ENCODE measurements around the gene MEP1A. TPM values are rescaled to one million over a fixed set of nuclear protein-coding genes. Genes with fewer than 3 reads are reported as not detected.
A peak's percentile ranks its signal among the peaks of the same experiment; 100 is the strongest.
"Not testable (repeated sequence)": the region's sequence is repeated elsewhere in the genome, so short reads cannot be mapped to it uniquely, and the experiment has no call there.

Gene MEP1A
- total RNA-seq, 2 donors from 2014 or later: not detected

GRCh38 chr6:46850792-46851191, 57.6 kb downstream of the MEP1A start:
- TF ChIP-seq CTCF (IDR thresholded peaks at IDR 0.05): no peak

GRCh38 chr6:46851576-46851975, 58.4 kb downstream of the MEP1A start:
- not testable (repeated sequence) for H3K4me1 ChIP-seq (ENCODE audit: control insufficient read depth in 1 of 2, low read depth in 2 of 2); DNase-seq (ENCODE audit: low spot score); H3K36me3 ChIP-seq; H3K4me3 ChIP-seq; H3K27ac ChIP-seq; H3K9me3 ChIP-seq; ATAC-seq (ENCODE audit: insufficient number of reproducible peaks, low FRiP score, low read depth); H3K27me3 ChIP-seq (replicated peaks; ENCODE audit: insufficient read depth)

More at GRCh38 chr6:46850792-46851191, 57.6 kb downstream of the MEP1A start:
- Histone ChIP-seq H3K4me1 (ENCODE audit: control insufficient read depth in 1 of 2, low read depth in 2 of 2) (peaks cover 0 to 3% of the 10 kb centered on the region in 2 donors), H3K4me3 (no peak overlapping the region), H3K9me3 (no peaks in the 10 kb centered on the region), H3K36me3 (no peaks in the 10 kb centered on the region), H3K27me3 (replicated peaks; ENCODE audit: insufficient read depth) (no peaks in the 10 kb centered on the region), H3K27ac (no peak overlapping the region)
- ATAC-seq (ENCODE audit: insufficient number of reproducible peaks, low FRiP score, low read depth): no peak
- DNase-seq (ENCODE audit: low spot score): no peak

- DNase-seq (ENCODE audit: low spot score); H3K4me1 ChIP-seq (ENCODE audit: control insufficient read depth in 1 of 2, low read depth in 2 of 2); H3K9me3 ChIP-seq; H3K27me3 ChIP-seq (replicated peaks; ENCODE audit: insufficient read depth); H3K4me3 ChIP-seq; ATAC-seq (ENCODE audit: insufficient number of reproducible peaks, low FRiP score, low read depth); H3K27ac ChIP-seq; H3K36me3 ChIP-seq: not testable (repeated sequence)
- TF ChIP-seq CTCF (IDR thresholded peaks at IDR 0.05): peak; percentile 66
Measured at GRCh38 chr6:46855966-46856365, 62.8 kb downstream of the MEP1A start.

- ATAC-seq (ENCODE audit: insufficient number of reproducible peaks, low FRiP score, low read depth): no peak
- TF ChIP-seq CTCF (IDR thresholded peaks at IDR 0.05): no peak
- no peak overlapping the region for H3K4me3 ChIP-seq
Measured at GRCh38 chr6:46862381-46862780, 69.2 kb downstream of the MEP1A start.

GRCh38 chr6:46863791-46864190, 70.6 kb downstream of the MEP1A start:
- no peak overlapping the region for H3K4me3 ChIP-seq
- H3K36me3 ChIP-seq: no peaks in the 10 kb centered on the region
- DNase-seq (ENCODE audit: low spot score): no peak
- no peak for TF ChIP-seq CTCF (IDR thresholded peaks at IDR 0.05)
- no peak for ATAC-seq (ENCODE audit: insufficient number of reproducible peaks, low FRiP score, low read depth)
- H3K27ac ChIP-seq: no peak overlapping the region
- no peaks in the 10 kb centered on the region for H3K4me1 ChIP-seq (ENCODE audit: control insufficient read depth in 1 of 2, low read depth in 2 of 2)
- no peaks in the 10 kb centered on the region for H3K9me3 ChIP-seq
- H3K27me3 ChIP-seq (replicated peaks; ENCODE audit: insufficient read depth): no peaks in the 10 kb centered on the region

More at GRCh38 chr6:46862381-46862780, 69.2 kb downstream of the MEP1A start:
- Histone ChIP-seq H3K9me3 (no peaks in the 10 kb centered on the region), H3K36me3 (no peaks in the 10 kb centered on the region), H3K4me1 (ENCODE audit: control insufficient read depth in 1 of 2, low read depth in 2 of 2) (no peaks in the 10 kb centered on the region), H3K27ac (no peak overlapping the region), H3K27me3 (replicated peaks; ENCODE audit: insufficient read depth) (no peaks in the 10 kb centered on the region)
- no peak for DNase-seq (ENCODE audit: low spot score)

- no peak overlapping the region for H3K27ac ChIP-seq
- no peaks in the 10 kb centered on the region for H3K36me3 ChIP-seq
- DNase-seq (ENCODE audit: low spot score): no peak
- no peak for ATAC-seq (ENCODE audit: insufficient number of reproducible peaks, low FRiP score, low read depth)
- H3K9me3 ChIP-seq: no peaks in the 10 kb centered on the region
- TF ChIP-seq CTCF (IDR thresholded peaks at IDR 0.05): no peak
- no peaks in the 10 kb centered on the region for H3K27me3 ChIP-seq (replicated peaks; ENCODE audit: insufficient read depth)
- no peak overlapping the region for H3K4me3 ChIP-seq
- H3K4me1 ChIP-seq (ENCODE audit: control insufficient read depth in 1 of 2, low read depth in 2 of 2): no peaks in the 10 kb centered on the region
Measured at GRCh38 chr6:46865221-46865620, 72.0 kb downstream of the MEP1A start.

All from thoracic aorta (tissue), 2 donors.